ENCODE data around the gene CLNK.

DNA sequence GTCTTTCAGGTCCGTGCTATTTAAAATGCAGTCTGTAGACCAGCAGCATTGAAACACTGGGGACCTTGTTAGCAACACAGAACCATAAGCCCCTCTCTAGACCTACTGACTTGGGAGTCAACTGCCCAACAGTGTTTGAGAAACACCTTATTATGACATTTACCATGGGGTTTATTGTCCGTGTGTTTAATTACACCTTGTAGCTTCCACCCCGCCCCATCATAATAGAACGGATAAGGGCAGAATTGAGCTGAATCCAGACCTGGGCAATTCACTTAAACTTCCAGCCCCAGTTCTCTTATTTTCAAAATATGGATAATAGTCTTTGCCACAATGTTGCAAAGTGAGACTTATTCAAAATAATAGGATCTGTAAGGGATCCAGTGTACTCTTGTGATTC lies 30.6 kb upstream of the CLNK start:
- TF ChIP-seq, protein P1, sequence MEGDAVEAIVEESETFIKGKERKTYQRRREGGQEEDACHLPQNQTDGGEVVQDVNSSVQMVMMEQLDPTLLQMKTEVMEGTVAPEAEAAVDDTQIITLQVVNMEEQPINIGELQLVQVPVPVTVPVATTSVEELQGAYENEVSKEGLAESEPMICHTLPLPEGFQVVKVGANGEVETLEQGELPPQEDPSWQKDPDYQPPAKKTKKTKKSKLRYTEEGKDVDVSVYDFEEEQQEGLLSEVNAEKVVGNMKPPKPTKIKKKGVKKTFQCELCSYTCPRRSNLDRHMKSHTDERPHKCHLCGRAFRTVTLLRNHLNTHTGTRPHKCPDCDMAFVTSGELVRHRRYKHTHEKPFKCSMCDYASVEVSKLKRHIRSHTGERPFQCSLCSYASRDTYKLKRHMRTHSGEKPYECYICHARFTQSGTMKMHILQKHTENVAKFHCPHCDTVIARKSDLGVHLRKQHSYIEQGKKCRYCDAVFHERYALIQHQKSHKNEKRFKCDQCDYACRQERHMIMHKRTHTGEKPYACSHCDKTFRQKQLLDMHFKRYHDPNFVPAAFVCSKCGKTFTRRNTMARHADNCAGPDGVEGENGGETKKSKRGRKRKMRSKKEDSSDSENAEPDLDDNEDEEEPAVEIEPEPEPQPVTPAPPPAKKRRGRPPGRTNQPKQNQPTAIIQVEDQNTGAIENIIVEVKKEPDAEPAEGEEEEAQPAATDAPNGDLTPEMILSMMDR (IDR thresholded peaks at IDR 0.05) = no peak
- no peak for TF ChIP-seq POLR2A (IDR thresholded peaks at IDR 0.05)

All from lower leg skin (tissue), 3 donors.